HEK293T (cell line): ENCODE measurements around the gene TMEM88.

Source experiments
- BHLHE40 ChIP-seq: fragments of 450-650 bp; IDR thresholded peaks from 2 replicates; pipeline ENCODE4 v1.6.1; 2016; ENCODE audit warnings: mild to moderate bottlenecking, moderate library complexity, borderline replicate concordance
- ELF4 ChIP-seq: fragments of 450-650 bp; IDR thresholded peaks from 2 replicates; pipeline ENCODE4 v1.6.1; 2017; ENCODE audit warnings: antibody characterized with exemption
- PKNOX1 ChIP-seq: fragments of 450-650 bp; IDR thresholded peaks from 2 replicates; pipeline ENCODE4 v1.6.1; 2016
- TARDBP ChIP-seq: fragments of 450-650 bp; IDR thresholded peaks from 2 replicates; pipeline ENCODE4 v1.6.1; 2016

GRCh38 chr17:7843536-7844291 lies 11.2 kb upstream of the TMEM88 start:
- no peak for TF ChIP-seq PKNOX1
- no peak for TF ChIP-seq ELF4
- TF ChIP-seq BHLHE40: no peak
- TF ChIP-seq TARDBP: peak; percentile 94; the same call in 1 of the 2 replicates
